Nephron progenitor cell (in vitro differentiated cells): Measurements from ENCODE around the gene SERINC4.

Source experiments
- DNase-seq: peaks from one replicate; pipeline ENCODE4 v3.0.0; 2021
- H3K27ac Mint-ChIP-seq: 2 replicates; pipeline ENCODE4 v1.8.0; 2021; ENCODE audit warnings: mild to moderate bottlenecking, moderate library complexity, mixed read lengths
- H3K27me3 Mint-ChIP-seq: 2 replicates; pipeline ENCODE4 v1.8.0; 2021; ENCODE audit warnings: mild to moderate bottlenecking, low read depth, mixed read lengths; ENCODE audit not compliant: poor library complexity
- H3K36me3 Mint-ChIP-seq: 2 replicates; pipeline ENCODE4 v1.8.0; 2021; ENCODE audit warnings: low read depth, mixed read lengths
- H3K4me1 Mint-ChIP-seq: 2 replicates; pipeline ENCODE4 v1.8.0; 2021; ENCODE audit warnings: mixed read lengths
- H3K4me3 Mint-ChIP-seq: 2 replicates; pipeline ENCODE4 v1.8.0; 2021; ENCODE audit warnings: mild to moderate bottlenecking, moderate library complexity, mixed read lengths
- H3K9me3 Mint-ChIP-seq: 2 replicates; pipeline ENCODE4 v1.8.0; 2021; ENCODE audit warnings: mild to moderate bottlenecking, moderate library complexity, mixed read lengths
- TF ChIP-seq, protein P1 (sequence below): fragments of 200-600 bp; sonication (generic); IDR thresholded peaks from 2 replicates; pipeline ENCODE4 v1.5.0; 2021; ENCODE audit warnings: antibody characterized with exemption

The SERINC4 gene

GRCh38 chr15:43795997-43796396, 4.0 kb downstream of the SERINC4 start:
- H3K27me3 Mint-ChIP-seq: no peaks in the 10 kb centered on the region
- no peak for DNase-seq
- peak overlapping the region; percentile 50 for H3K27ac Mint-ChIP-seq
- TF ChIP-seq, protein P1, sequence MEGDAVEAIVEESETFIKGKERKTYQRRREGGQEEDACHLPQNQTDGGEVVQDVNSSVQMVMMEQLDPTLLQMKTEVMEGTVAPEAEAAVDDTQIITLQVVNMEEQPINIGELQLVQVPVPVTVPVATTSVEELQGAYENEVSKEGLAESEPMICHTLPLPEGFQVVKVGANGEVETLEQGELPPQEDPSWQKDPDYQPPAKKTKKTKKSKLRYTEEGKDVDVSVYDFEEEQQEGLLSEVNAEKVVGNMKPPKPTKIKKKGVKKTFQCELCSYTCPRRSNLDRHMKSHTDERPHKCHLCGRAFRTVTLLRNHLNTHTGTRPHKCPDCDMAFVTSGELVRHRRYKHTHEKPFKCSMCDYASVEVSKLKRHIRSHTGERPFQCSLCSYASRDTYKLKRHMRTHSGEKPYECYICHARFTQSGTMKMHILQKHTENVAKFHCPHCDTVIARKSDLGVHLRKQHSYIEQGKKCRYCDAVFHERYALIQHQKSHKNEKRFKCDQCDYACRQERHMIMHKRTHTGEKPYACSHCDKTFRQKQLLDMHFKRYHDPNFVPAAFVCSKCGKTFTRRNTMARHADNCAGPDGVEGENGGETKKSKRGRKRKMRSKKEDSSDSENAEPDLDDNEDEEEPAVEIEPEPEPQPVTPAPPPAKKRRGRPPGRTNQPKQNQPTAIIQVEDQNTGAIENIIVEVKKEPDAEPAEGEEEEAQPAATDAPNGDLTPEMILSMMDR: no peak
- peaks cover 60% of the 10 kb centered on the region for H3K36me3 Mint-ChIP-seq
- H3K4me1 Mint-ChIP-seq: peaks cover 81% of the 10 kb centered on the region
- H3K4me3 Mint-ChIP-seq: no peak overlapping the region
- H3K9me3 Mint-ChIP-seq: peaks cover 5% of the 10 kb centered on the region

DNA sequence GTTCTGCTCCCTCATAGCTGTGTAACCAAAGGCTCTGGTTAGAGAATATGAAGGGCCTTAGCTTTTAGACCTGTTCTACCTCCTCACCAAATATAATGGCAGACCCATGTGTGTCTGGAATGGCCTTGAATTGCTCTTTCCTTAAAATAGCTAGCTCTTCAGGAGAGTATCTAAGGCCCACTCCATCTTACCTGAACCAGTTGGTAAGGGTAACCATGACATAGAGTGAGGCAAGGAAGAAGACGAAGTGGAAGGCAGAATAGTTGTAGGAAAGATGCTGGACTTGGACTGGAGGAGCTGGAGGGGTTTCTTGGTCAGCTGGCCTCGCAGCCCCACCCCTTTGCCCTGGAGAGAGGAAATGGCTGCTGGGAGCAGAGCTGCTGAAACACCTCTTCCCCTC, 4.8 kb downstream of the SERINC4 start:
- DNase-seq: no peak
- TF ChIP-seq, protein P1: no peak
- Mint-ChIP-seq H3K27ac (peak overlapping the region; percentile 71), H3K4me3 (no peak overlapping the region), H3K27me3 (no peaks in the 10 kb centered on the region), H3K36me3 (peaks cover 55% of the 10 kb centered on the region), H3K4me1 (peaks cover 73% of the 10 kb centered on the region), H3K9me3 (peaks cover 5% of the 10 kb centered on the region)

DNA sequence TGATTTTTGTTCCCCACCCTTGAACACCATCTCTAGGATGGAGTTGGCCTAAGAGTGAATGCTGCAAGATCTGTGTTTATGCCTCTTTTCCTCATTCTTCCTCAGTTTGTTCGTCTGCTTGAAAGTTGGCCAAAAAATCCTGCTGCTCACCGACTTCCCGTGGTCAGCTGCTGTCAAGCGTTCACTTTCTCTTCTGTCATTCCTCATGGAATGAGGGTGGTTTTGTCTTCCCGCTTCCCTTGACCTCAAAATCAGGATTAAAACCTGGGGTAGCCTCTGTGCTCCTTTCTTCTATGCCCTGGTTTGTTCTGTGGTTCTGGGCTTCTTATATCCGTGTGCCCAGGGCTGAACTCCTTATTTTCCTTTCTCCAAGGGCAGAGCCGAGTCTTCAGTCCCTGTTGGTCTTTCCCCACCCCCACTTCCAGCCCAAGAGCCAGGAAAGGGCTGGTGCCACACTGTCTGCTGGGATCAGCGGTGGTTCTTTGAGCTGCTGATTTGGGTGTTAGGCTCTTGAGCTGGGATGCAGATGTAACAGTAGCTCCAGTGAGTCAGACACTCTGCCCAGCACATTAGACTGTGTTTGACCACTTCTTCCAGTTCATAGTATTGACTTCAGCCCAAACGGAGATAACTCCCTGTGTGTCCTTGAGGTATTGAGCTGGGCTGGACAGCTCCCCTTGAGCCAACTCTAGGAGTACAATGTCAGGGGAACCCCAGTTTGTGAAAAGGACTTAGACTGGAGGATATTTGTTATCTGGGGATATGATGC, 5.6 kb downstream of the SERINC4 start:
- Mint-ChIP-seq H3K27me3 (no peaks in the 10 kb centered on the region), H3K4me1 (peaks cover 65% of the 10 kb centered on the region), H3K36me3 (peaks cover 47% of the 10 kb centered on the region), H3K9me3 (peaks cover 5% of the 10 kb centered on the region), H3K27ac (peak overlapping the region; percentile 86), H3K4me3 (peak overlapping the region; percentile 98)
- TF ChIP-seq, protein P1: no peak
- DNase-seq: no peak

- Mint-ChIP-seq H3K27ac (peak overlapping the region; percentile 59), H3K9me3 (peaks cover 5% of the 10 kb centered on the region), H3K36me3 (peaks cover 39% of the 10 kb centered on the region), H3K4me3 (peak overlapping the region; percentile 98), H3K27me3 (no peaks in the 10 kb centered on the region), H3K4me1 (peaks cover 57% of the 10 kb centered on the region)
- TF ChIP-seq, protein P1: no peak
- no peak for DNase-seq
Measured at GRCh38 chr15:43793647-43794046, 6.4 kb downstream of the SERINC4 start.

DNA sequence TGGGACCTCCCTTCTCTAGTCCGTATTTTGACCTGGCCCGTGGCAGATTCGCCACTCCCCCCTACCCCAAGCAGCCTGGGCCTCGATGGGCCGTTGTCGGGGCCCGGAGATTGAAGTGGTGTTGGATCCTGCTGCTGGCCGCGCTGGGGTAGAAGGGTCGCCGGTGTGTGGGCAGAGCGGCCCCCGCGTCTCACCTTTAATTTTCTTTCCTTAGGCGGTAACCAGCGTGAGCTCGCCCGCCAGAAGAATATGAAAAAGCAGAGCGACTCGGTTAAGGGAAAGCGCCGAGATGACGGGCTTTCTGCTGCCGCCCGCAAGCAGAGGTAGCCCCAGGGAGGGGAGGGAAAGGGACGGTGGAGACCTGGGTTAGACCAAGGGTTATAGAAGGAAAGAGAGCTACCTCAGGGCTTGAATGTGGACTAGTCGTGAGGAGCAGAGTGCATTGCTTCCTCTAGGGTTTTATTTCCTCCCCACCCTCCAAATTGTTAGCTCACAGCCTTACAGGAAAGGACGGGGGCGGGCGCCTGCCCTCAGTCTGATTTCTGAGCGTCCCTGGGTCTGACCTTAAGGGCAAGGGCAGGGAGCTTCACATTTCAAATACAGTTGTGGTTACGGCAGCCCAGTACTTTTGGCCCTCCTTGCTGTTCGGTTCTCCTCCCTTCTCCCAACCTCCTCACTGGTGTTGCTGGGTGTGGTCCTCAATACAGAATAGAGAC, 7.1 kb downstream of the SERINC4 start:
- peak overlapping the region; percentile 98 for H3K4me3 Mint-ChIP-seq
- no peaks in the 10 kb centered on the region for H3K27me3 Mint-ChIP-seq
- TF ChIP-seq, protein P1: no peak
- H3K4me1 Mint-ChIP-seq: peaks cover 50% of the 10 kb centered on the region
- H3K9me3 Mint-ChIP-seq: peaks cover 5% of the 10 kb centered on the region
- no peak for DNase-seq
- H3K27ac Mint-ChIP-seq: peak overlapping the region; percentile 99
- H3K36me3 Mint-ChIP-seq: peaks cover 33% of the 10 kb centered on the region
